ENCODE measurements around the gene LRP11. TPM values are rescaled to one million over a fixed set of nuclear protein-coding genes. Genes with fewer than 3 reads are reported as not detected.

The LRP11 gene, protein sequence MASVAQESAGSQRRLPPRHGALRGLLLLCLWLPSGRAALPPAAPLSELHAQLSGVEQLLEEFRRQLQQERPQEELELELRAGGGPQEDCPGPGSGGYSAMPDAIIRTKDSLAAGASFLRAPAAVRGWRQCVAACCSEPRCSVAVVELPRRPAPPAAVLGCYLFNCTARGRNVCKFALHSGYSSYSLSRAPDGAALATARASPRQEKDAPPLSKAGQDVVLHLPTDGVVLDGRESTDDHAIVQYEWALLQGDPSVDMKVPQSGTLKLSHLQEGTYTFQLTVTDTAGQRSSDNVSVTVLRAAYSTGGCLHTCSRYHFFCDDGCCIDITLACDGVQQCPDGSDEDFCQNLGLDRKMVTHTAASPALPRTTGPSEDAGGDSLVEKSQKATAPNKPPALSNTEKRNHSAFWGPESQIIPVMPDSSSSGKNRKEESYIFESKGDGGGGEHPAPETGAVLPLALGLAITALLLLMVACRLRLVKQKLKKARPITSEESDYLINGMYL
- 21.8 to 41.2 TPM (median 37.2 TPM) in 5 replicates for total RNA-seq (2022; extraction: Qiagen RNA extraction; ENCODE audit: low read depth)

DNA sequence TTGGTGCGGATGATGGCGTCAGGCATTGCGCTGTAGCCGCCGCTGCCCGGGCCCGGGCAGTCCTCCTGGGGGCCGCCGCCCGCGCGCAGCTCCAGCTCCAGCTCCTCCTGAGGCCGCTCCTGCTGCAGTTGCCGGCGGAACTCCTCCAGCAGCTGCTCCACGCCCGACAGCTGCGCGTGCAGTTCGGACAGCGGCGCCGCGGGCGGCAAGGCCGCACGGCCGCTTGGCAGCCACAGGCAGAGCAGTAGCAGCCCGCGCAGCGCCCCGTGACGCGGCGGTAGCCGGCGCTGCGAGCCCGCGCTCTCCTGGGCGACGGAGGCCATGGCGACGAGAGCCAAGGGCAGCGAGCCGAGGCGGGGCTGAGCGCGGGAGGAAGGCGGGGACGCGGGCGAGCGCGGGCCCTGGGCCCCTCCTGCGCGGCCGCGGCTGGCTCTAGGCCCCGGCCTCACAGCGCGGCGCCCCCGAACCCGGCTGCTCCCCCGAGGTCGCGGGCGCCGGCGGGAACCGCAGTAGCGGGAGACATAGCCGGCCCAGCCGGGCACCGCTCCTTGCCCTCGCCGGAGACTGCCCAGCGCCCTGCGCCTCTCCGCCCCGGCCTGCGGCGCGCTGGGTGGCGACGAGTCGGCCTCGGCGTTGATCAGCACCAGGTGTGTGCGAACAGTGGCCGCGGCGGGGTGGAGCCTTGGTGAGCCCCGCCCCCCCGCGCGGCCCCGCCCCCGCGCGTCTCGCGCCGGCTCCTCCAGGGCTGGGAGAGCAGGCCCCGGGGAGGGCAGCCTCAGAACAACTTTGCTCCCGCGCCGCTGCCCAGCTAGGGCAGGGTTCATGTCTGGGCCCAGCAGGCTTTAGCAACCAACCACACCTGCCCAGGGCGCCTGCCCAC, at the start of gene LRP11:
Gene LRP11, minus strand, starts transcription at position 662 of the 880 bp plus-strand sequence. Its CDS starts 339 bp downstream, at position 323.

GRCh38 chr6:149897855-149898744, 33.9 kb upstream of the LRP11 start, which contains the start of gene RAET1E:
RAET1E (minus strand) TSS chr6:149898113; CDS start chr6:149890901, 7,212 bp downstream.

Other genes starting within 250 kb of the LRP11 start
- 8.6 to 12.4 TPM (median 11.2 TPM) in 5 replicates for gene KATNA1, start 215.6 kb downstream of the LRP11 start, total RNA-seq (2022; extraction: Qiagen RNA extraction; ENCODE audit: low read depth)
- 4.7 to 8.3 TPM (median 7.7 TPM) in 5 replicates for gene LATS1, start 146.3 kb downstream of the LRP11 start, total RNA-seq (2022; extraction: Qiagen RNA extraction; ENCODE audit: low read depth)
- 11.0 to 16.2 TPM (median 14.7 TPM) in 5 replicates for gene NUP43, start 117.8 kb downstream of the LRP11 start, total RNA-seq (2022; extraction: Qiagen RNA extraction; ENCODE audit: low read depth)
- gene PCMT1, start 114.6 kb downstream of the LRP11 start, total RNA-seq (2022; extraction: Qiagen RNA extraction; ENCODE audit: low read depth): 84.5 to 93.1 TPM (median 88.8 TPM) in 5 replicates
- gene RAET1E, start 33.8 kb upstream of the LRP11 start, total RNA-seq (2022; extraction: Qiagen RNA extraction; ENCODE audit: low read depth): 2.0 to 3.2 TPM (median 3.0 TPM) in 5 replicates
- gene RAET1G, start 58.8 kb upstream of the LRP11 start, total RNA-seq (2022; extraction: Qiagen RNA extraction; ENCODE audit: low read depth): 7.3 to 13.0 TPM (median 9.7 TPM) in 5 replicates
- gene ULBP2, start 77.7 kb upstream of the LRP11 start, total RNA-seq (2022; extraction: Qiagen RNA extraction; ENCODE audit: low read depth): 2.7 to 4.2 TPM (median 3.5 TPM) in 5 replicates
- 0.64 to 1.3 TPM (median 0.80 TPM) in 5 replicates for gene ULBP1, start 99.6 kb upstream of the LRP11 start, total RNA-seq (2022; extraction: Qiagen RNA extraction; ENCODE audit: low read depth)
- 0.29 to 0.47 TPM (median 0.41 TPM) in 4 of 5 replicates, not detected in the other for gene RAET1L, start 161.2 kb upstream of the LRP11 start, total RNA-seq (2022; extraction: Qiagen RNA extraction; ENCODE audit: low read depth)
- 3.4 to 4.2 TPM (median 3.8 TPM) in 5 replicates for gene ULBP3, start 204.8 kb upstream of the LRP11 start, total RNA-seq (2022; extraction: Qiagen RNA extraction; ENCODE audit: low read depth)

Data from A549 treated with RU486 at 1 μM for 4 hours (cell line).